Gastrocnemius medialis (tissue), 4 donors: ENCODE results near the gene DCHS2.

Source experiments
- CTCF ChIP-seq, 5 experiments: fragments of 450-650 bp in 3 of 5; fragments of 200-600 bp in 2 of 5; sonication (generic) in 2 of 5; IDR thresholded peaks in 4 of 5; conservative IDR thresholded peaks in 1 of 5; 1 replicate in 4 of 5; 2 replicates in 1 of 5; pipeline ENCODE4 v1.5.1; 2016 to 2019; ENCODE audit warnings: antibody characterized with exemption in 5 of 5, mild to moderate bottlenecking in 3 of 5, moderate library complexity in 3 of 5
- POLR2A ChIP-seq, 2 donors: fragments of 450-650 bp; IDR thresholded peaks; one replicate each; pipeline ENCODE4 v1.6.1; 2017; ENCODE audit warnings: antibody characterized with exemption in 2 of 2, mild to moderate bottlenecking in 2 of 2, moderate library complexity in 2 of 2

GRCh38 chr4:154425514-154425913, 66.1 kb downstream of the DCHS2 start:
- TF ChIP-seq CTCF (IDR thresholded peaks at IDR 0.05 in 4 of 5, conservative IDR thresholded peaks at IDR 0.05 in 1 of 5), result no peak
- TF ChIP-seq POLR2A (IDR thresholded peaks at IDR 0.05), result no peak
